DND-41 (cell line): ENCODE data around the gene GLRA1.
"Not testable (repeated sequence)": the region's sequence is repeated elsewhere in the genome, so short reads cannot be mapped to it uniquely, and the experiment has no call there.

Experiments used
- ATAC-seq: fragments of 200-7000 bp; cut with Tn5 transposase; 3 replicates; pipeline ENCODE4 v1.9.1; 2021; ENCODE audit warnings: low read depth; ENCODE audit not compliant: insufficient read depth
- DNase-seq: peaks from one replicate; pipeline ENCODE4 v3.0.0-alpha.2; 2020
- H2AFZ ChIP-seq: 2 replicates; pipeline ENCODE4 v1.6.0; 2012; ENCODE audit warnings: low read depth, low read length
- H3K27ac ChIP-seq: 2 replicates; pipeline ENCODE4 v1.5.1; 2012; ENCODE audit warnings: low read length, inconsistent platforms
- H3K27me3 ChIP-seq: fragments of 200-600 bp; sonication (generic); 2 replicates; pipeline ENCODE4 v1.6.0; 2012; ENCODE audit warnings: low read length, mild to moderate bottlenecking, inconsistent platforms; ENCODE audit not compliant: insufficient read depth, poor library complexity
- H3K36me3 ChIP-seq: 2 replicates; pipeline ENCODE4 v1.5.1; 2012; ENCODE audit warnings: low read length, inconsistent platforms; ENCODE audit not compliant: insufficient read depth
- H3K4me1 ChIP-seq: 2 replicates; pipeline ENCODE4 v1.5.1; 2012; ENCODE audit warnings: mild to moderate bottlenecking, low read length; ENCODE audit not compliant: insufficient read depth
- H3K4me2 ChIP-seq: 2 replicates; pipeline ENCODE4 v1.6.0; 2012; ENCODE audit warnings: mild to moderate bottlenecking, moderate library complexity, low read length, inconsistent platforms; ENCODE audit not compliant: insufficient read depth
- H3K4me3 ChIP-seq, 2 experiments: fragments of 200-600 bp in 1 of 2; shearing (Covaris generic) in 1 of 2; 2 replicates each; pipeline ENCODE4 v1.5.1; 2012 to 2016; ENCODE audit warnings: inconsistent platforms in 2 of 2, low read length in 2 of 2, mild to moderate bottlenecking in 2 of 2, low read depth in 1 of 2, moderate library complexity in 1 of 2
- H3K79me2 ChIP-seq: 2 replicates; pipeline ENCODE4 v1.6.0; 2012; ENCODE audit warnings: low read length, inconsistent platforms; ENCODE audit not compliant: insufficient read depth
- H3K9ac ChIP-seq: 2 replicates; pipeline ENCODE4 v1.6.0; 2012; ENCODE audit warnings: low read depth, mild to moderate bottlenecking, inconsistent platforms, low read length, moderate library complexity
- H3K9me3 ChIP-seq: 2 replicates; pipeline ENCODE4 v1.5.1; 2012; ENCODE audit warnings: low read length, moderate library complexity, mild to moderate bottlenecking, inconsistent platforms; ENCODE audit not compliant: insufficient read depth, severe bottlenecking
- H4K20me1 ChIP-seq: 2 replicates; pipeline ENCODE4 v1.6.0; 2012; ENCODE audit warnings: low read length; ENCODE audit not compliant: insufficient read depth
- EZH2 ChIP-seq: IDR thresholded peaks from 3 replicates; pipeline ENCODE4 v1.6.1; 2012; ENCODE audit warnings: borderline replicate concordance, low read depth, mild to moderate bottlenecking, moderate library complexity, low read length, inconsistent platforms; ENCODE audit not compliant: severe bottlenecking
- TF ChIP-seq, protein P1 (sequence below): IDR thresholded peaks from 2 replicates; pipeline ENCODE4 v1.5.1; 2012; ENCODE audit warnings: borderline replicate concordance, low read length, moderate library complexity, mild to moderate bottlenecking; ENCODE audit not compliant: poor library complexity, severe bottlenecking; ENCODE audit errors: extremely low read depth

GLRA1 gene

DNA sequence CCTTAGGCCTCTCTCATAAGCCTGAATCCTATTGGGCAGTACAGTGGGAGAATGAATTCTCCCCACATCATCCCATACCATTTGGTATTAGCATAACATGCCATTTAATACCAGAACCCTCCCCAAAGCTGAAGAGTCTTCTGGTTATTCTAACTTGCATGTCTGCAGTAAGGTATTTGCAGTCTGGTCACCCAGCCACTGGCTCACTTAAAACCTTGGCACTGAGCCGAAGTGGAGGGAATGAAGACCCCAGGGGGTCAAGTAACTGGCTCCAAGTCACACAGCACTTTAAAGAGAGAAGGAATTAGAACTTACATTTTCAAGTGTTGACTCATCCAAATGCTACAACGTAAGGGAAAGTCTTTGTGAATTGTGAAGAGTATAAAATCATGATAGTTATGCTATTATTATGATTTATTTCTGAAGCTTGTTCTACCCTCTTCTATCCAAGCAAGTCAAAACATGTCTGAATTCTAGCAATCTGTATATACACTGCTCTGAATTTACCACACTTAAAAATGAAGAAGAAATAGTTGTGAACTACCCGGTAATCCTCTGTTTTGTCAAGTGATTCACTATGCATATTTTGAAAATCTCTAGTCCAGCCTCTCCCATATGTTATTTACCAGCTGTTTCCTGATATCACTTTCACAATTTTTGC is 28.5 kb downstream of the GLRA1 start:
- no peaks in the 10 kb centered on the region for H3K9me3 ChIP-seq
- H3K36me3 ChIP-seq, result no peaks in the 10 kb centered on the region
- H3K9ac ChIP-seq, result no peak overlapping the region
- no peaks in the 10 kb centered on the region for H3K4me1 ChIP-seq
- ATAC-seq, result no peak
- peaks cover 2% of the 10 kb centered on the region for H3K27me3 ChIP-seq
- DNase-seq, result no peak
- no peaks in the 10 kb centered on the region for H4K20me1 ChIP-seq
- TF ChIP-seq, protein P1, sequence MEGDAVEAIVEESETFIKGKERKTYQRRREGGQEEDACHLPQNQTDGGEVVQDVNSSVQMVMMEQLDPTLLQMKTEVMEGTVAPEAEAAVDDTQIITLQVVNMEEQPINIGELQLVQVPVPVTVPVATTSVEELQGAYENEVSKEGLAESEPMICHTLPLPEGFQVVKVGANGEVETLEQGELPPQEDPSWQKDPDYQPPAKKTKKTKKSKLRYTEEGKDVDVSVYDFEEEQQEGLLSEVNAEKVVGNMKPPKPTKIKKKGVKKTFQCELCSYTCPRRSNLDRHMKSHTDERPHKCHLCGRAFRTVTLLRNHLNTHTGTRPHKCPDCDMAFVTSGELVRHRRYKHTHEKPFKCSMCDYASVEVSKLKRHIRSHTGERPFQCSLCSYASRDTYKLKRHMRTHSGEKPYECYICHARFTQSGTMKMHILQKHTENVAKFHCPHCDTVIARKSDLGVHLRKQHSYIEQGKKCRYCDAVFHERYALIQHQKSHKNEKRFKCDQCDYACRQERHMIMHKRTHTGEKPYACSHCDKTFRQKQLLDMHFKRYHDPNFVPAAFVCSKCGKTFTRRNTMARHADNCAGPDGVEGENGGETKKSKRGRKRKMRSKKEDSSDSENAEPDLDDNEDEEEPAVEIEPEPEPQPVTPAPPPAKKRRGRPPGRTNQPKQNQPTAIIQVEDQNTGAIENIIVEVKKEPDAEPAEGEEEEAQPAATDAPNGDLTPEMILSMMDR, result no peak
- no peak for TF ChIP-seq EZH2
- H3K79me2 ChIP-seq, result no peaks in the 10 kb centered on the region
- H3K27ac ChIP-seq, result no peak overlapping the region
- H2AFZ ChIP-seq, result no peak overlapping the region
- no peak overlapping the region for H3K4me2 ChIP-seq
- no peak overlapping the region for H3K4me3 ChIP-seq

DNA sequence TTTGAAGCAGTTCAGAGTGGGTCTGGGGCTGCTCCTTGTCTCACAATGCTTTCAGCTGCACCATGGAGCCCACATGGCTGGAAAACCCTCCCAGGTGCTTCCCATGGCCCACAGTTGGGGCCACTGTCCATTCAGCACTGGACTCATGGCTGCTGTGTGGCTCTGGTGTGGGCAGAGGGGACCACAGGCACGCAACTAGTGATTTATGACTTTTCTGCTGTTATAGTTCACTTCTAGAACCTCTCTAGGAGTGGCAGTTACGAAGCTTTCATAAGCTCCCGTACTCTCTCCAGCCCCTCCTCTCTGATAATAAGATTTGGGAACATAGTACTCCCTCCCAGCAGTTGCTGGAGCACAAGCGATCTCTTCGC is 29.0 kb downstream of the GLRA1 start:
- no peak overlapping the region for H3K4me3 ChIP-seq
- no peak overlapping the region for H2AFZ ChIP-seq
- TF ChIP-seq EZH2, result no peak
- TF ChIP-seq, protein P1, result no peak
- H3K9me3 ChIP-seq, result no peaks in the 10 kb centered on the region
- no peaks in the 10 kb centered on the region for H3K79me2 ChIP-seq
- no peaks in the 10 kb centered on the region for H4K20me1 ChIP-seq
- no peaks in the 10 kb centered on the region for H3K4me1 ChIP-seq
- H3K9ac ChIP-seq, result no peak overlapping the region
- no peak overlapping the region for H3K27ac ChIP-seq
- no peak for DNase-seq
- ATAC-seq, result no peak
- H3K4me2 ChIP-seq, result no peak overlapping the region
- H3K36me3 ChIP-seq, result no peaks in the 10 kb centered on the region
- peaks cover 2% of the 10 kb centered on the region for H3K27me3 ChIP-seq

DNA sequence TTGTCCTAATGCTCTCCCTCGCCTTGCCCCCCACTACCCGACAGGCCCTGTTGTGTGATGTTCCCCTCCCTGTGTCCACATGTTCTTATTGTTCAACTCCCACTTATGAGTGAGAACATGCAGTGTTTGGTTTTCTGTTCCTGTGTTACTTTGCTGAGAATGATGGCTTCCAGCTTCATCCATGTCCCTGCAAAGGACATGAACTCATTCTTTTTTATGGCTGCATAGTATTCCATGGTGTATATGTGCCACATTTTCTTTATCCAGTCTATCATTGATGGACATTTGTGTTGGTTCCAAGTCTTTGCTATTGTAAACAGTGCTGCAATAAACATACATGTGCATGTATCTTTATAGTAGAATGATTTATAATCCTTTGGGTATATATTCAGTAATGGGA is 31.2 kb downstream of the GLRA1 start:
- H2AFZ ChIP-seq, H3K79me2 ChIP-seq, H3K4me1 ChIP-seq, ATAC-seq, H4K20me1 ChIP-seq, H3K36me3 ChIP-seq, DNase-seq, H3K27me3 ChIP-seq, H3K9ac ChIP-seq, H3K4me2 ChIP-seq, H3K4me3 ChIP-seq, H3K9me3 ChIP-seq, H3K27ac ChIP-seq: not testable (repeated sequence)

DNA sequence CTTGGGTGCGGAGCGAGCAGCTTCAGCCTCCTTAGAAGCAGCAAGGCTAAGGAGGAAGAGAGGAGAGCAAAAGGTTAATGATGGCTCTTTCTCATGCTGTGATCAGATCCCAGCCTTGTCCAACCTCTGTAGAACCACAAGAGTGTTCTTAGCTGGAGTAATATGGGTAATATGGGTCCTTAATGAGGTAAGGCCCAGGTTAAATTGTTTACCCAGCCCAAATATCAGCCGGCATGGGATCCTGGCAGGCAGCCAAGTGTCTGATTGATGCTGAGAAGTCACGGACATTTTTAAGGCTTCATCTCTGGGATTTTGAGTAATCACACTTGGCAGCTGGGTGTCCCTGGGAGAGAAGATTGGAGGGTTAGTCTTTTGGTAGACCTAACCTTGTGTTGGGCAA is 32.3 kb downstream of the GLRA1 start:
- Histone ChIP-seq H3K4me2 (no peak overlapping the region), H3K4me1 (no peaks in the 10 kb centered on the region), H3K9me3 (no peaks in the 10 kb centered on the region), H3K79me2 (no peaks in the 10 kb centered on the region), H3K27ac (no peak overlapping the region), H3K36me3 (no peaks in the 10 kb centered on the region), H2AFZ (no peak overlapping the region), H4K20me1 (no peaks in the 10 kb centered on the region), H3K9ac (no peak overlapping the region), H3K27me3 (peaks cover 7% of the 10 kb centered on the region), H3K4me3 (no peak overlapping the region)
- TF ChIP-seq, protein P1, result no peak
- no peak for TF ChIP-seq EZH2
- DNase-seq (no peak), ATAC-seq (no peak)
